Measurements from ENCODE around the gene RCC2. TPM values are rescaled to one million over a fixed set of nuclear protein-coding genes. Genes with fewer than 3 reads are reported as not detected.

The RCC2 gene
- total and polyA plus RNA-seq, 4 donors = 25.8 to 58.1 (median 46.8) TPM

Other genes with a start within 250 kb of the RCC2 start
- gene PADI1, start 234.5 kb downstream of the RCC2 start, total RNA-seq = under 1 TPM; 0.39 to 0.79 TPM
- 1 to 10 TPM; 1.1 TPM for gene PADI1, start 234.5 kb downstream of the RCC2 start, polyA plus RNA-seq (ENCODE audit: insufficient read length in 2 of 2)
- not detected for gene PADI3, start 190.6 kb downstream of the RCC2 start, total RNA-seq
- not detected for gene PADI3, start 190.6 kb downstream of the RCC2 start, polyA plus RNA-seq (ENCODE audit: insufficient read length in 2 of 2)
- gene PADI4, start 131.5 kb downstream of the RCC2 start, total RNA-seq = 10 to 100 TPM in 1 of 2 donors, under 1 TPM in 1; 0.11 to 11.2 TPM
- under 1 TPM in 1 of 2 donors, not detected in 1; 0.89 TPM for gene PADI4, start 131.5 kb downstream of the RCC2 start, polyA plus RNA-seq (ENCODE audit: insufficient read length in 2 of 2)
- gene PADI6, start 67.5 kb downstream of the RCC2 start, total RNA-seq = not detected
- gene PADI6, start 67.5 kb downstream of the RCC2 start, polyA plus RNA-seq (ENCODE audit: insufficient read length in 2 of 2) = not detected
- 10 to 100 TPM; 20.7 to 27.4 TPM for gene ARHGEF10L, start 100.0 kb upstream of the RCC2 start, total RNA-seq
- gene ARHGEF10L, start 100.0 kb upstream of the RCC2 start, polyA plus RNA-seq (ENCODE audit: insufficient read length in 2 of 2) = 10 to 100 TPM; 56.8 to 61.0 TPM

Measured in spinal cord (tissue), 4 donors.